GM10266 (cell line): Measurements from ENCODE around the gene DHCR24.

Source experiments
- DNase-seq: peaks from one replicate; pipeline ENCODE4 v3.0.0; 2012; ENCODE audit errors: extremely low spot score
- TF ChIP-seq, protein P1 (sequence below): IDR thresholded peaks from 2 replicates; pipeline ENCODE4 v1.5.1; 2012; ENCODE audit warnings: mild to moderate bottlenecking, low read depth; ENCODE audit not compliant: control insufficient read depth, insufficient read depth; ENCODE audit errors: missing control alignments

Gene DHCR24

DNA sequence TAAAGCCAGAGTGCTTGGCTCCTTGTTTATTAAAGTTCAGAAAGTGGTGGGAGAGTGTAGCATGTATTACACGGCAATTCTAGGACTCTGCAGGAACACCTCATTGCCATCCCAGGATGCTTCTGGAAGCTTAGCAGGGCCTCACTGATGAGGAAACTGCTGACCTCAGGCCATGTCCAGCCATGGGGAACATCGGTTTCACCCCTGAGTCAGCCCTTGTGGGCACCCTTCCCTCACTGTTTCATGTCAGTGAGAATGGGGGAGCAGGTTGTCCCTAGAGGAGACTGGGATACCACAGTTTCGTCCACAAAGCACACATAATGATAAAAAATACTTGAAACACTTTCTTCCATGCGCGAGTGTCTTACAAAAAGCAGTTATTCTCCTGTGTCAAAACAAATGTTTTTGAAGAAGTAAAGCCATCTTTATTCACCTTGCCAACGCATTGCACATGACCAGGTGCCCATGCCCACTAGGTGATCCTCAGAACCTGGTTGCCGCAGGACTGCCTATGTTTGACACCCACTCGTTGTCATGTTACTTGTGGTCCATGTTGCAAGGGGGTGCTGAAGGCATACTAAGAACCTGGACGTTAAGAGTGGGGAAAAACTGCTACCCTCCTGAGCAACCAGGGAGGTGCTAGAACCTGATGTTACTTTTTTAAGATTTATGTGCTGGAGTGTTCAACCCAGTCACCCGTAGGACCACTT, 44.6 kb downstream of the DHCR24 start:
- no peak for DNase-seq
- TF ChIP-seq, protein P1, sequence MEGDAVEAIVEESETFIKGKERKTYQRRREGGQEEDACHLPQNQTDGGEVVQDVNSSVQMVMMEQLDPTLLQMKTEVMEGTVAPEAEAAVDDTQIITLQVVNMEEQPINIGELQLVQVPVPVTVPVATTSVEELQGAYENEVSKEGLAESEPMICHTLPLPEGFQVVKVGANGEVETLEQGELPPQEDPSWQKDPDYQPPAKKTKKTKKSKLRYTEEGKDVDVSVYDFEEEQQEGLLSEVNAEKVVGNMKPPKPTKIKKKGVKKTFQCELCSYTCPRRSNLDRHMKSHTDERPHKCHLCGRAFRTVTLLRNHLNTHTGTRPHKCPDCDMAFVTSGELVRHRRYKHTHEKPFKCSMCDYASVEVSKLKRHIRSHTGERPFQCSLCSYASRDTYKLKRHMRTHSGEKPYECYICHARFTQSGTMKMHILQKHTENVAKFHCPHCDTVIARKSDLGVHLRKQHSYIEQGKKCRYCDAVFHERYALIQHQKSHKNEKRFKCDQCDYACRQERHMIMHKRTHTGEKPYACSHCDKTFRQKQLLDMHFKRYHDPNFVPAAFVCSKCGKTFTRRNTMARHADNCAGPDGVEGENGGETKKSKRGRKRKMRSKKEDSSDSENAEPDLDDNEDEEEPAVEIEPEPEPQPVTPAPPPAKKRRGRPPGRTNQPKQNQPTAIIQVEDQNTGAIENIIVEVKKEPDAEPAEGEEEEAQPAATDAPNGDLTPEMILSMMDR: no peak

DNA sequence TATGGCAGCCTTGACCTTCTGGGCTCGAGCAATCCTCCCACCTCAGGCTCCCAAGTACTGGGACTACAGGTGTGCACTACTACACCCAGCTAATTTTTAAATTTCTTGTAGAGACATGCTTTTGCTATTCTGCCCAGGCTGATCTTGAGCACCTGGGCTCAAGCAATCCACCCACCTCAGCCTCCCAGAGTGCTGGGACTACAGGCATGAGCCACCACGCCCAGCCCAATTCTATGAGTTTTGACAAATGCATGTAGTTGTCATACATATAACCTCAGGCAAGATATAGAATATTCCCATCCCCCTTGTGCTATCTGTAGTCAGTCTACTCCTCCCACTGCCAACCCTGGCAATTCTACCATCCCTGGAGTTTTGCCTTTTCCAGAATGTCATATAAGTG, 47.2 kb downstream of the DHCR24 start:
- TF ChIP-seq, protein P1: no peak

DNA sequence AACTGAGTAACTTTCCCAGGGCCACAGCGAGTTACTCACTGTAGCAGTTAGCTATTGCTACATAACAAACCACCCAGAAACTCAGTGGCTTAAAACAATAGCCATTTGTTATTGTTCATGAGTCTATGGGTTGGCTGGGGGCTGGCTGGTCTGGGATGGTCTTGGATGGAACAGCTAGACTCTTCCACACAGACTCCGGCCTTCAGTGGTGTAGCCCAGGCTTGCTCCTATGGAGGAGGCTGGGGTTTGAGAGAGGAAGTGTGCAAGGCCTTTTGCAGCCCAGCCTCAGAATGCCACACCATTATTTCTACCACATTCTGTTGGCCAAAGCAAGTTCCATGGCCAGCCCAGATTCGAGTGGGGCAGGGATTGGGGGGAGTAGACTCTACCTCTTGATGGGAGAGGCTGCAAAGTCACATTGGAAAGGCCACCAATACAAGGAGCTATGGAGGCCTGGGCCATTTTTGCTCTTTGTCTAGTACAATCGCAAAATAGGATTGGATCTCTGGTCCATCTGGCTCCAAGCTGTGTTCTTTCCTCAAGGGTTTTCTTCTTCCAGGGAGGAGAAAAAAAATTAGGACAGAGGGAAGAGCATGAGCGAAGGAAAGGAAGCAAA, 48.3 kb downstream of the DHCR24 start:
- TF ChIP-seq, protein P1: no peak
- DNase-seq: no peak

More for the DNA sequence above, 47.2 kb downstream of the DHCR24 start:
- DNase-seq: no peak

DNA sequence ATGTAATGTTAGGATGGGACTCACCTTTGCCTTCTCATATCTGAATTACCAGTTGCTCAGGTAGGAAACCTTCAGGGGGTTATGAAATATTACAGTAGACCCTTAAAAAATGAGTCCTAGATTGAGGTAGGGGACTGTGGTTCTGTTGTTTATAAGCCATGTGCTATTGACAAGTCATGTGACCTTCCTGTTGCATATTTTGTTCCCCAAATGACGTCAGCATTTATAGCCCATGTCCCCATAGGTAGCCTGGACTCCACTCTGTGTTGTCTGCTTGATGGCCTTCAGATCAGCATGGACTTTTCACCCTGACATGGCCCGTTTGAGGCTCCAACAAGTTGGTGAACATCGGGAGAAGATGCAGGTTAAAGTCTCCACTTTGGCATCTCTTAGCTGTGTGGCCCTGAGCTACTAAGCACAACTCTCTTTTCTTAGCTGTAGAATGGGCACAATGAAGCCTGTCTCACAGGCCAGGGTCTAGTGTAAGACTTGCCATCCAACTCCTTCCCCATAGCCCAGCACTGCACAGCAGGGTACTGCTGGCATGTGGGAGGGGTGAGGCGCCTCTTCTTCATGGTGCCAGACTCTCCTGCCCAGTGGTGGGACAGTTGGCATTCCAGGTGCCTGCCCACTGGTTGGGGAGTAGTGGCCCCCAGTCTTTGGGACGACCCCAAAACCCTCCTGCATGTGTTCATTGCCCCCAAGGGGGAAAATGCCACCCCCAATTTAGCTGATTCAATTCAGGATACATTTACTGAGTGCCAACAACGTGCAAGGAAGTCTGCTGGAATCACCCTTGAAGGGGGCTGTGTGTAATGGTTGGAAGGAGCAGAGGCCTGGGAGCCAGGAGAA, 49.8 kb downstream of the DHCR24 start:
- TF ChIP-seq, protein P1: no peak
- DNase-seq: no peak

DNA sequence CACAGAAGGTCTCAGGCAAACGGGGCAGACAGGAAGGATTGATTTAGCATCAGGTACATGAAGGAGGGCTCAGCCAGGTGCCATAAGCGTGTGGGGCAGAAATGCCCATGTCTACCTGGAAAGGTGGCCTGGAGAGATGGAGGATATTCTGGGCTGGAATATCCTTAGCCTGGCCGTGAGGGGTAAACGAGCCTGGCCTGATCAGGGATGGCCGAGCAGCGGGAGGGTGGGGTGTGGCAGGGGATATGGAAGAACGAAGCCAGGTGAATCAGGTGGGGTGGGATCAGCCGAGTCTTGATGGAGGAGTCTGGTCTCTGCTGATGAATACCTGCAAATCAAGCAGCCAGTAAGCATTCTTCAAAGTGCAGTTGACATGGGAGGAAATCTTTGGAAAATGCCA, 50.4 kb downstream of the DHCR24 start:
- TF ChIP-seq, protein P1: no peak
- DNase-seq: no peak

DNA sequence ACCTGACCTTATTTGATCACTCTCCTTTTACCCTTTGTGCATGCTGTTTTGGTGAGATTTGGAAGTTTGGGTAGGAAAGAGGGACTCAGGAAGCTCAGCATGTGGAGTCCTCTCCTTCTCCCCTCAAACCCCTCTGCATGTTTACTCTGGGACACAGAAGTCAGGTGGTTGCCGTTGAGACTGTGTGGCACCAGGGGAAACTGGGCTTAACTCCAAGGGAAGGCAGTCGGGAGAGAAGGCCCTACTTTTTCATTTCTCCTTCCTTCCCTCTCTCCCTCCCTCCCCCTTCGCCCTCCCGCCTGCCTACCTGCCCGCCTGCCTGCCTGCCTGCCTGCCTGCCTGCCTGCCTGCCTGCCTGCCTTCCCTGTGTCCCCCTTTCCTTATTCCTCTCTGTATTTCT, 51.0 kb downstream of the DHCR24 start:
- TF ChIP-seq, protein P1: no peak
- no peak for DNase-seq
